DMS 273 (cell line): ENCODE data around the gene DERL3.
A peak's percentile ranks its signal among the peaks of the same experiment; 100 is the strongest.

Source experiments
- DNase-seq: peaks from one replicate; lab custom pipeline; 2025; ENCODE audit not compliant: unreplicated experiment; lab: John Stamatoyannopoulos, UW

Gene DERL3

GRCh38 chr22:23847991-23848864 lies 9.4 kb upstream of the DERL3 start:
- DNase-seq: no peak

DNA sequence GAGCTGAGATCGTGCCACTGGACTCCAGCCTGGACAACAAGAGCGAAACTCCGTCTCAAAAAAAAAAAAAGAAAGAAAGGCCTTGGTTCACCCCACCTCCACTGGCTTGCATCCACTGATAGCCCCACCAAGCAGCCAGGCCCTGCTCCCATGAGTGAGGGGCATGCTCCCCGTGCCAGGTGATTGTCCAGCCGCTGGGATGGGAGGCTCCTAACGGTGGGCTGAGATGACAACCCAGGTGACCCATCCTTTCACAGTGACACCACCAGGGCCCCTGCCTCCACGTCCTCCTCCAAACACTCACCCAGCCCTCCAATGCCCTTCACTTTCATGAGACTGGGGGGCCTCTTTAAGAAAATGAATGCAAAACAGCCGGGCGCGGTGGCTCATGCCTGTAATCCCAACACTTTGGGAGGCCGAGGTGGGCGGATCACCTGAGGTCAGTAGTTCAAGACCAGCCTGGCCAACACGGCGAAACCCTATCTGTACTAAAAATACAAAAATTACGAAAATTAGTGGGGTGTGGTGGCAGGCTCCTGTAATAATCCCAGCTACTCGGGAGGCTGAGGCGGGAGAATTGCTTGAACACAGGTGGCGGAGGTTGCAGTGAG lies 8.6 kb upstream of the DERL3 start:
- no peak for DNase-seq

DNA sequence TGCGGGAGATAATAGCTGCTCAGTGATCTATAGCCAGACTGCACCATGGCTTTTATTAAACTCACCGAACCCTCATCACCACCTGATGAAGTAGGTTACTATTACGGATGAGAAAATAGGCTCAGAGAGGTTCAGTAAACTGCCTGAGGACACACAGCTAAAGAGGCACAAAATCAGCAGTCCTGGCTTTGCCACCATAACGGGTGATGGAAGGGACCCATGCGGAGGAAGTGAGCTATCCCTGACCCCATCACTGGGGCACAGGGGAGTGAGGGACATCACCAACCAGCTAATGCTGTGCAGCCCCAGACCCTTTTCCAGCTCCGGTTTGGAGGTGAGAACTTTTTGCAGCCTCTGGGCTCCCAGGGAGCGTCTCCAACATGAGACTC lies 7.3 kb upstream of the DERL3 start:
- no peak for DNase-seq

- DNase-seq: no peak
Observed at GRCh38 chr22:23845265-23846080, 6.7 kb upstream of the DERL3 start.

GRCh38 chr22:23844739-23845202 lies 6.0 kb upstream of the DERL3 start:
- no peak for DNase-seq

- DNase-seq: no peak
Observed at GRCh38 chr22:23842599-23842998, 3.8 kb upstream of the DERL3 start.

DNA sequence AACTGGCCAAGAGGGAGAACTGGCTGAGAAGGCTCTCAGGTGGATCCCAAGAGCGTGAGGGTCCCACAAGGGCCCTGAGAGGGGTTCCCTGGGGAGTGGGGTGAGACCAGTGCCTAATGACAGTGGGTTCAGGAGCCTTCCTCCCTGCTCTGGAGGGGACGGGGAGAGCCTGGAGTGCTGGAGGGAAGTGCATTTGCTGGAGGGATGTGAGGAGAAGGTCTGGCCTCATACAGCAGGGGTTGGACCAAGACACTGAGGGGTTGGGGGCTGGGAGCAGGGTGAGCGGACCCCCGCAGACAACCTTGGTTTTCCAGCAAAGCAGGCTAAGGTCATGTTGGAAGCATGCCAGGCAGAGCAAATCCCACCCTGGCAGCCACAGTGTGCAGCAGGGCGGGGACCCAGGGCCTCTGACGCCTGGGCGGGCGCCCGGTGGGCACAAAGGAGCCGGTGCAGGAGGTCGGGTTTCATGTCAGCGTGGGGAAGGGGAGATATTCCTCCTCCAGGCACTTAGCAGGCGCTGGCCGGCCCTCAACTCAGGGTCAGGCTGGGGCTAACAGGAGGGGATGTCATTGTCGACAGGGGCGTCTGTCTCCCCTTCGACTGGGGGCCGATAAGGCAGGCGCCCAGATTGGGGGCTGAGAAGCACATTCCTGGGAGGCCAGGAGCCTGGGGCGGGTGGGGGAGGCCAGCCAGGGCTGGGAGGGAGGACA lies 3.1 kb upstream of the DERL3 start:
- DNase-seq: no peak

DNA sequence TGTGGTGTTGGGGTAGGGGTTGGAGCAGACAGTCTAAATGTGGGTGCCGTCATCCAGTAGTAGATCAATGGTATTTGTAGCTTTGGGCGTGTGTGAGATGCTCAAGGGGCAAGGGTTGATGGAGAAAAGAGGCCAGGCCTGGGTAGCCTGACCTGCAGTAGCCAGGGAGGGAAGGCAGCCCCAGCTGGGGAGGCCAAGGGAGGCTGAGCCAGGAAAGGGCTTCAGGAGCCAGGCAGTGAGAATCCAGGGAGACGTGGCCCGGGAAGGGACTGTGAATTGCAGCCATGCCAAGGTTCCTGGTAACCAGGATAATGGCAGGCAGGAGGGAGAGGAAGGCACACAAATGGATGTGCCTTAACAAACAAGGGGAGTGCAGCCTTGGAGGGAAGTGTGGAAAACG lies 2.5 kb upstream of the DERL3 start:
- no peak for DNase-seq

DNA sequence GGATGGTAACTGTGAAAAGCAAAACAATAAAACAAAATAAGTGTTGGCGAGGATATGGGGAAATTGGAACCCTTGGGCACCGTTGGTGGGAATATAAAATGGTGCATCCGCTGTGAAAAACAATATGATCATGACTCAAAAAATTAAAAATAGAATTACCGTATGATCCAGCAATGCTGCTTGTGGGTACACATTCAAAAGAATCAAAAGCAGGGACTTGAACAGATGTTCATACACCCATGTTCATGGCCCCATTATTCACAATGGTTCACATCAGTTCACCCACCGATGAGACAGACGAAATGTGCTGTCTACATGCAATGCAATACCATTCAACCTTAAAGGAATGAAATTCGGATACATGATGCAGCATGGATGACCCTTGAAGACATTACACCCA lies 1.2 kb upstream of the DERL3 start:
- no peak for DNase-seq

GRCh38 chr22:23837911-23838680 lies 710 bp downstream of the DERL3 start:
- no peak for DNase-seq

- no peak for DNase-seq
Observed at GRCh38 chr22:23837496-23837859, 1.3 kb downstream of the DERL3 start.

DNA sequence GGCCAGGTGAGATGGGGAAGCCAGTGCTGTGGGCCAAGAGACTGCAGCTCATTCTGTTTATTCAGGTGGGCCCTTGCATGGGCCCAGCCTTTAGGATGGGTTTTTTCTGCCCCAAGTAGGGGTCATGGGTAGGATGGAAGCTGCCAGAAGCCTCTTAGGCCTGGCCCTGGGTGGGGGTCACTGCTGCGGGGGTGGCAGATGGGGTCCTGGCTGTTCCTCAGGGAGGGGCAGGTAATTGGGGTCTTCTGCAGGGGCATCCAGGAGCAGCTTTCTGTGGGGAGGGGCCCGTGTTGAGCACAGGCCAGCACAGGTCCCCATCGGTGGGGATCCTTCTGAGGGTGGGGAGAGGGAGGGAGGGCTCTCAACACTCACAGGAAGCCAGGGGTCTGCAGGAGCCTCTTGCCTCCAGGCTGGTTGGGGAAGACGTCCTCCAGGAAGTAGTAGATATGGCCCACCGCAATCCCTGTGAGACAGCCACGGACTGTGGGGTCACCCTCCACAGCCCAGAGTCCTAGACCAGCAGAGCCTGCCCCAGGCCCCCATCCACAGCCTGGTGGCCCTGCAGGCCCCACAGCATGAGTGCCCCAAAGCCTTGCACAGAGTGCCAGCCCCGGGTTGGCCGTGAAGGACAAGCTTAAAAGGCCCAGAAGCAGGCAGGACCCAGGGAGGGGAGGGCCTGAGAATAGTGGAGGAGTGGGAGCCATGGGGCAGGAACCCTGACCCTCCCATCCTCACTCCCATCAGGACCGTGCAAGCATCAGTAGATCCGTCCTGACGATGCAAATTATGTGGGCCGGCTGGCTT lies 1.9 kb downstream of the DERL3 start:
- DNase-seq: no peak

- DNase-seq: no peak
Observed at GRCh38 chr22:23836281-23836680, 2.5 kb downstream of the DERL3 start.

- DNase-seq: peak; percentile 58
Observed at GRCh38 chr22:23835484-23836144, 3.2 kb downstream of the DERL3 start.

- DNase-seq: peak; percentile 66
Observed at GRCh38 chr22:23834793-23835483, 3.9 kb downstream of the DERL3 start.

GRCh38 chr22:23834406-23834792 lies 4.4 kb downstream of the DERL3 start:
- no peak for DNase-seq

DNA sequence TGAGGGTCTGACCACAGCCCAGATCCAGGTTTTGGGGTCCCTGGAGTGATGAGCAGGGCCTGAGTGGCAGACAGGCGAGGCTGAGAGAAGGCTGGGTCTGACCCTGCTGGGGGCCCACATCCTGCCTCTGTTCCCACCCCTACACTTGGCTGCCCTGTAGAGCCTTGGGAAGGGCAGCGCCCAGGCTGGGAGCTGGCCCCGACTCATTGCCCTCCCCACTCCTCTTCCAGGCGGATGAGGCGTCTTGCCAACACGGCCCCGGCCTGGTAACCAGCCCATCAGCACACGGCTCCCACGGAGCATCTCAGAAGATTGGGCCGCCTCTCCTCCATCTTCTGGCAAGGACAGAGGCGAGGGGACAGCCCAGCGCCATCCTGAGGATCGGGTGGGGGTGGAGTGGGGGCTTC lies 4.9 kb downstream of the DERL3 start:
- peak; percentile 63 for DNase-seq

DNA sequence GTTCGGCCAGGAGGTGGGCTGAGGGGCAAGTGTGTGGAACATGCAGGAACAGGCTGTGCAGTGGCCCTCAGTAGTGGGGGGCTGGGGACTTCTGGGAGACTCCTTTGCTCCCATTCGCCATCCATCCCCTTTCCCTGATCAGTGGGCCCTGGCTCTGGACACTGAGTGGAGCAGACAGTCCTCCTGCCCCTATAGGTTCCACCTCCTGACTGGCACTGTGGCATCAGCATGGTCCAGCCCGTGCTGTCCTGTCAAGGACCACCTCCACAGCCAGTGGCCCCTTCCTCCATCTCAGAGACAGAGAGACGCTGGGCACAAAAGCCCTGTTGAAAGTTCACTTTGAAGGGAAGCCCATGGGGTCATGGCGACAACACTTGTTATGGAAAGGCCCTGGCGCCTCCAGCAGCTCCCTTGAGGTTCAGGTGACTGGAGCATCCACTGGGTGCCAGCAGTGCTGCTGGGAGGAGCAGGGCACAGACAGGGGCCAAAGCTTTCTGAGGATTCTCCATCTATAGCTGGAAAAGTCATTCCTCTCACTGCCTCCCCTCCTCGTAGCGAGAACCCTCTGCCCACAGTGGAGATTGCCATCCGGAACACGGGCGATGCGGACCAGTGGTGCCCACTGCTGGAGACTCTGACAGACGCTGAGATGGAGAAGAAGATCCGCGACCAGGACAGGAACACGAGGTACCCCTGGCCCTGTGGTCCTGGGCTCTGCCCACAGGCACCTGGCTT lies 5.6 kb downstream of the DERL3 start:
- no peak for DNase-seq
